Neural cell (in vitro differentiated cells): ENCODE data around the gene ITGB2. TPM values are rescaled to one million over a fixed set of nuclear protein-coding genes. Genes with fewer than 3 reads are reported as not detected.

Experiments used
- H2AFZ ChIP-seq: fragments of 200-600, 300-800 bp; sonication (generic), shearing (Covaris generic); 2 replicates; pipeline ENCODE4 v1.6.0; 2014; ENCODE audit warnings: low read depth, mild to moderate bottlenecking, antibody characterized with exemption, low read length, moderate library complexity
- H3F3A ChIP-seq: fragments of 200-600 bp; shearing (Covaris generic); 2 replicates; pipeline ENCODE4 v1.6.1; 2016; ENCODE audit warnings: mild to moderate bottlenecking, moderate library complexity, mixed read lengths, antibody characterized with exemption, low read length; ENCODE audit not compliant: insufficient read depth, poor library complexity, severe bottlenecking
- H3K27ac ChIP-seq: fragments of 200-600, 300-800 bp; sonication (generic), shearing (Covaris generic); 2 replicates; pipeline ENCODE4 v1.5.1; 2014; ENCODE audit warnings: mild to moderate bottlenecking, low read length, moderate library complexity
- H3K27me3 ChIP-seq: fragments of 300-800, 200-600 bp; sonication (generic), shearing (Covaris generic); 2 replicates; pipeline ENCODE4 v1.6.0; 2014; ENCODE audit warnings: mild to moderate bottlenecking, low read depth, low read length, moderate library complexity; ENCODE audit not compliant: insufficient read depth
- H3K36me3 ChIP-seq: fragments of 300-800, 200-600 bp; sonication (generic), shearing (Covaris generic); 2 replicates; pipeline ENCODE4 v1.5.1; 2014; ENCODE audit warnings: mild to moderate bottlenecking, antibody characterized with exemption, low read length, moderate library complexity; ENCODE audit not compliant: insufficient read depth
- H3K4me2 ChIP-seq: fragments of 300-800, 200-600 bp; sonication (generic), shearing (Covaris generic); 2 replicates; pipeline ENCODE4 v1.6.0; 2014; ENCODE audit warnings: mild to moderate bottlenecking, low read length
- H3K4me3 ChIP-seq: fragments of 300-800, 200-600 bp; sonication (generic), shearing (Covaris generic); 2 replicates; pipeline ENCODE4 v1.5.1; 2014; ENCODE audit warnings: mild to moderate bottlenecking, low read length, moderate library complexity
- H3K79me2 ChIP-seq: fragments of 200-600 bp; shearing (Covaris generic); replicated peaks from 2 replicates; pipeline ENCODE4 v1.6.0; 2014; ENCODE audit warnings: mild to moderate bottlenecking, low read length, moderate library complexity; ENCODE audit not compliant: insufficient read depth
- H3K9ac ChIP-seq: fragments of 300-800, 200-600 bp; sonication (generic), shearing (Covaris generic); 2 replicates; pipeline ENCODE4 v1.6.1; 2016; ENCODE audit warnings: mild to moderate bottlenecking, low read length, mixed read lengths
- H3K9me2 ChIP-seq: fragments of 200-600 bp; shearing (Covaris generic); 2 replicates; pipeline ENCODE4 v1.6.1; 2016; ENCODE audit warnings: mild to moderate bottlenecking, low read length, mixed read lengths; ENCODE audit not compliant: insufficient read depth
- H3K9me3 ChIP-seq: fragments of 200-600, 300-800 bp; sonication (generic), shearing (Covaris generic); 2 replicates; pipeline ENCODE4 v1.6.1; 2016; ENCODE audit warnings: mild to moderate bottlenecking, mixed run types, low read length, moderate library complexity, mixed read lengths
- H4K20me1 ChIP-seq: fragments of 200-600 bp; shearing (Covaris generic); 2 replicates; pipeline ENCODE4 v1.6.1; 2016; ENCODE audit warnings: mild to moderate bottlenecking, mixed run types; ENCODE audit not compliant: insufficient read depth
- CTCF ChIP-seq: fragments of 450-650 bp; IDR thresholded peaks from 2 replicates; pipeline ENCODE4 v1.5.1; 2014; ENCODE audit warnings: antibody characterized with exemption, mild to moderate bottlenecking, moderate library complexity; ENCODE audit not compliant: poor library complexity, severe bottlenecking
- EP300 ChIP-seq: fragments of 450-650 bp; conservative IDR thresholded peaks from 2 replicates; pipeline ENCODE4 v1.6.1; 2014; ENCODE audit warnings: antibody characterized with exemption, mild to moderate bottlenecking, moderate library complexity; ENCODE audit not compliant: poor library complexity, severe bottlenecking
- EZH2 ChIP-seq: fragments of 200-600, 300-800 bp; shearing (Covaris generic), sonication (generic); IDR thresholded peaks from 2 replicates; pipeline ENCODE4 v1.6.1; 2014; ENCODE audit warnings: antibody characterized with exemption, low read length, borderline replicate concordance, mild to moderate bottlenecking; ENCODE audit not compliant: insufficient read depth, poor library complexity, severe bottlenecking
- MXI1 ChIP-seq: fragments of 450-650 bp; conservative IDR thresholded peaks from 2 replicates; pipeline ENCODE4 v1.6.1; 2014; ENCODE audit warnings: antibody characterized with exemption, mild to moderate bottlenecking; ENCODE audit not compliant: poor library complexity, severe bottlenecking
- POLR2AphosphoS5 ChIP-seq: IDR thresholded peaks from 2 replicates; pipeline ENCODE4 v1.6.1; 2012
- RAD21 ChIP-seq: fragments of 450-650 bp; conservative IDR thresholded peaks from 2 replicates; pipeline ENCODE4 v1.6.1; 2014; ENCODE audit warnings: antibody characterized with exemption, mild to moderate bottlenecking, moderate library complexity
- REST ChIP-seq: IDR thresholded peaks from 2 replicates; pipeline ENCODE4 v1.6.1; 2012; ENCODE audit warnings: borderline replicate concordance
- SMC3 ChIP-seq: fragments of 450-650 bp; conservative IDR thresholded peaks from 2 replicates; pipeline ENCODE4 v1.6.1; 2014; ENCODE audit warnings: antibody characterized with exemption, mild to moderate bottlenecking, moderate library complexity; ENCODE audit not compliant: poor library complexity
- TAF1 ChIP-seq: IDR thresholded peaks from 2 replicates; pipeline ENCODE4 v1.6.1; 2012; ENCODE audit warnings: low read depth
- polyA plus RNA-seq: library from polyadenylated mRNA; depleted of rRNA; stranded (reverse); fragments of >200 nt; gene quantifications from 2 replicates; pipeline ENCODE4 v1.2.3, GENCODE V29; 2014

ITGB2 gene
- polyA plus RNA-seq, 1 donor from 2014 or later: not detected

DNA sequence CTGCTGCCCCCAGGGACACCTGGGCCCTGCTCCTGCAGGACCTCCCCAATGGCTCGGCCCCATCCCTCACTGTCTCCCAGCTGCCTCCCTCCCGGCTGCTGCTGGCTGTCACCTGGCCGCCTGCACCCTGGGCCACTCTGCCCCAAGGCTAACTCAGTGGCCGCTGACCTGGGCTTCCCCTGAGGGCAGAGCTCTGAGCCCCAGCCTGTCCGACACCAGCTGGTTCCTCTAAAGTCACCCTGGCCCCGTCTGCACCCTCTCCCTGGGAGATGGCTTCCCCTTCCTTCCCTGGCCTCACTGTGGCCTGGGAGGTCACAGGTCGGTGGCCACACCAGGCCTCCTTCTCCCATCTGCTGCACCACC is 15.0 kb downstream of the ITGB2 start:
- H3K27ac ChIP-seq: no peak overlapping the region
- no peaks in the 10 kb centered on the region for H3K79me2 ChIP-seq
- no peaks in the 10 kb centered on the region for H3F3A ChIP-seq
- H3K27me3 ChIP-seq: no peaks in the 10 kb centered on the region
- no peak overlapping the region for H3K4me2 ChIP-seq
- TF ChIP-seq REST (no peak), TAF1 (no peak), MXI1 (no peak), POLR2AphosphoS5 (no peak), RAD21 (no peak), EZH2 (no peak), CTCF (no peak), EP300 (no peak), SMC3 (no peak)
- H3K4me3 ChIP-seq: no peak overlapping the region
- no peaks in the 10 kb centered on the region for H3K9me3 ChIP-seq
- H3K36me3 ChIP-seq: no peaks in the 10 kb centered on the region
- no peak overlapping the region for H2AFZ ChIP-seq
- H4K20me1 ChIP-seq: no peaks in the 10 kb centered on the region
- H3K9ac ChIP-seq: no peak overlapping the region
- no peaks in the 10 kb centered on the region for H3K9me2 ChIP-seq

GRCh38 chr21:44905016-44905727 is 15.5 kb downstream of the ITGB2 start:
- Histone ChIP-seq H3K9me2 (no peaks in the 10 kb centered on the region), H3K9me3 (no peaks in the 10 kb centered on the region), H3K79me2 (no peaks in the 10 kb centered on the region), H3K27me3 (no peaks in the 10 kb centered on the region), H3K27ac (no peak overlapping the region), H2AFZ (no peak overlapping the region), H3K9ac (no peak overlapping the region), H3K36me3 (no peaks in the 10 kb centered on the region), H3F3A (no peaks in the 10 kb centered on the region), H4K20me1 (no peaks in the 10 kb centered on the region), H3K4me2 (no peak overlapping the region), H3K4me3 (no peak overlapping the region)
- TF ChIP-seq REST (no peak), TAF1 (no peak), SMC3 (no peak), EP300 (no peak)
